ENCODE data around the gene GRWD1. TPM values are rescaled to one million over a fixed set of nuclear protein-coding genes. Genes with fewer than 3 reads are reported as not detected.
A peak's percentile ranks its signal among the peaks of the same experiment; 100 is the strongest.

GRWD1 gene
- total RNA-seq, 1 donor from 2014 or later = 34.2 TPM

DNA sequence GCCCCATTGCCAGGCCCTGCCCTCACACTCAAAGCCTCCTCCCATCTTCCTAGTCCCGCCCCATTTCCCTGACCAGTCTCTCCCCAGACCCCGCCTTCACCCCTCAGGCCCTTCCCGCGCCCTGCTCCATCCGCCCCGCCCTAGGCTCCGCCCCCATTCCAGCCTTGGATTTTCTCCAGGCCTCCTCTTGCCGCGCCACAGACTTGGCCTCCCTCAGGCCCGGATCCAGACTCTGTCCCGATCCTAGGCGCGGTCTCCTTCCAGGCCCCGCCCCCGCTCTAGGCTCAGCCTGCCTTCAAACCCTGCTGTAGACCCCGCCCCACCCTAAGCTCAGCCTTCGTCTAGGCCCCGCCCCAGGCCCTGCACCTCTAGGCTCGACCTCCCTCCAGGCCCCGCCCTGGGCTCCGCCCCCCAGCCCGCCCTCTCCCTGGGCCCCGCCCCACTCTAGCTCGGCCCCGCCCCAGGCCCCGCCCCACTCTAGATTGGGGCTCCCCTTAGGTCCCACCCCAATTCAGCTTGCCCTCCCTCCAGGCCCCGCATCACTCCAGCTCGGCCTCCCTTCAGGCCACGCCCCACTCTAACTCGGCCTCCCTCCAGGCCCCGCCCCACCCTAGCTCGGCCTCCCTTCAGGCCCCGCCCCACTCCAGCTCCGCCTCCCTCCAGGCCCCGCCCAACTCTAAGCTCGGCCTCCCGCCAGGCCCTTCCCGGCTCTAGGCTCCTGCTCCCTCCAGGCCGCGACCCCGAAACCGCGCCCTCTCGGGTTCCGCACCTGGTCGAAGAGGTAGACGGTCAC, 47.3 kb downstream of the GRWD1 start:
- peak; percentile 80 for DNase-seq (ENCODE audit: extremely low read depth, low read depth, low spot score)

GRCh38 chr19:48493718-48494401, 48.1 kb downstream of the GRWD1 start:
- DNase-seq (ENCODE audit: extremely low read depth, low read depth, low spot score) = no peak

DNA sequence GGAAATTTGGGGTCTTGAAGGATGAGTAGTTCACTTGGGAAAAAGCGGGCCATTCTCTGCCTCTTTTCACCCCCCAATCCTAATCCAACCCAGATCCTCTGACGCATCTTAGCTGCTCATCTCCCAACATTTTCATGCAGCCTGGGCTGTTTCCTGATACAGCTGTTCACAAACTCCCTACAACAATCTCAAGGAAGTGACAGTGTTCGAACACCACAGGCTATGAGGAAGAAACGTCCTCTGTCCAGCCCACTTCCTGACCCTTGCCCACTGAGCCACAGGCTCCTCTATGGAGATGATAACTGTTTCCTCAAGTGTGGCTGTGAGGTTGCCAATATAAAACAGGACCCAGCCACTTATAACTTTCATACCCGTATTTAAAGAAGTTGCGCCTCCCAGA, 49.6 kb downstream of the GRWD1 start:
- no peak for DNase-seq (ENCODE audit: extremely low read depth, low read depth, low spot score)

GRCh38 chr19:48496959-48497727, 51.4 kb downstream of the GRWD1 start:
- DNase-seq (ENCODE audit: extremely low read depth, low read depth, low spot score) = no peak

DNA sequence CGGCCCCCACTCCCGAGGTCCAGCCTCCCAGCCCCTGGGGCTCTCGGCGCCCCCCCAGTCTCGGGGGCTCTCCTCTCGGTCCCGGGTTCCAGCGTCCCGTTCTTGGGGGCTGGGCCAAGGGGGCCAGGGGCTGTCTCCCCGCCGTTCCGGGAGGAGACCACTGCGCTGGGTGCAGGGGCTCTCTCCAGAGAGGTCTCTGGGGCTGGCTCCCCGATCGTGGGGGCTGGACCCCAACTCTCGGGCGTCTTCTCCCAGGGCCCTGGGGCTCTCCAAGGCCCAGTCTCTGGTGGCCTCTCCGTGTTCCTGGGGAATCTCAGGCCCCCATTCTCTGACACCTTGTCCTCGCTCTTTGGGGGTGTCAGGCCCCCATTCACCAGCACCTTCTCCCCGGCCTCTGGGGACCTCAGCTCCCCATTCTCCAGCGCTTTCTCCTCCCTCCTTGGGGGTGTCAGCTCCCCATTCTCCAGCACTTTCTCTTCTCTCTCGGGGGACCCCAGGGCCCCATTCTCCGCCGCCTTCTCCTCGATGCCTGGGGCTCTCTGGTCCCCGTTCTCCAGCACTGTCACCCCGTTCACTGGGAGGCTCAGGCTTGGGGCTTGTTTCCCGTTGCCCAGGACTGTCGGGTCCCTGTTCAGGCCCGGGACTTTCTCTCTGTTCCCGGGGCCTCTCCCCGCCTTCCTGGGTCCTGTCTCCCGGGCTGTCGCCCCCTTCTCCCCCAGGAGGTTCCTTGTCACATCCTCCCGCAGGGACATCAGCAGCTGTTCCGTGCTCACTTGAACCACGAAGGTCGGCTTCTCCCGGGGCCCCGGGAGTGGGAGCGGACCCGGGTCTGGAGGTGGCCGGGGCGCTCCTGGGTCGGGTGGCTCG, 52.2 kb downstream of the GRWD1 start:
- no peak for DNase-seq (ENCODE audit: extremely low read depth, low read depth, low spot score)

- DNase-seq (ENCODE audit: extremely low read depth, low read depth, low spot score) = no peak
Observed at GRCh38 chr19:48498595-48499311, 53.0 kb downstream of the GRWD1 start.

DNA sequence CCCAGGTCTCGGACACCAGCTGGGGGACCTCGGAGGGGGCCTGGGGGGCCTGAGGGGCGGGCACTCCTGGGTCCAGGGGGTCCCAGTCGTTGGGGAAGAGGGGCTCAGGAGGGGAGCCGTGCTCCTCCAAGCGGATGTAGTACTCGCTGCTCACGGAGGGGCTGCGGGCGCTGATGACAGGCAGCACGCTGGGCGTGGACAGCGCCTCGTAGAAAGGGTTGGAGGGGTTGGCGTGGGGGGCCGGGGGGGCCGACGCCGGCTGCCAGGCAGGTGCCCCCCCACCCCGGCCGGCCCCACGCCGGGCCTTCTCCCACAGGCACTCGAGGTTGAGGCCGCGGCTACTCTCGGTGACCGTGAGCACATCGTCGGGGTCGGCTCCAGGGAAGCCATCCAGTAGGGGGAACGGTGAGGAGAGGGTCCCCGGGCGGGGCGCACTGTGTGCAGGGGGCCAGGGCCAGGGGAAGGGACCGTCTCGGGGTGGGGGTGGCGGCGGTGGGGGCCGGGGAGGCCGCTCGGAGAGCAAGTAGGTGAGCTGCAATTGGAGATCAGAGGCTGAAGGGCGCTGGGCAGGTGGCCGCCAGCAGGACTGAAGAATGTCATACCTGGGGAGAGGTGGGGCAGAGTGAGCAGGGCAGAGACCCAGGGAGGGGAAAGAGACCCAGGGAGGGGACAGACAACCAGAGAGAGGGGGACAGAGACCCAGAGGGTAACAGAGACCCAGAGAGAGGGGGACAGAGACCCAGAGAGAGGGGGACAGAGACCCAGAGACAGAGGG, 53.7 kb downstream of the GRWD1 start:
- DNase-seq (ENCODE audit: extremely low read depth, low read depth, low spot score) = no peak

DNA sequence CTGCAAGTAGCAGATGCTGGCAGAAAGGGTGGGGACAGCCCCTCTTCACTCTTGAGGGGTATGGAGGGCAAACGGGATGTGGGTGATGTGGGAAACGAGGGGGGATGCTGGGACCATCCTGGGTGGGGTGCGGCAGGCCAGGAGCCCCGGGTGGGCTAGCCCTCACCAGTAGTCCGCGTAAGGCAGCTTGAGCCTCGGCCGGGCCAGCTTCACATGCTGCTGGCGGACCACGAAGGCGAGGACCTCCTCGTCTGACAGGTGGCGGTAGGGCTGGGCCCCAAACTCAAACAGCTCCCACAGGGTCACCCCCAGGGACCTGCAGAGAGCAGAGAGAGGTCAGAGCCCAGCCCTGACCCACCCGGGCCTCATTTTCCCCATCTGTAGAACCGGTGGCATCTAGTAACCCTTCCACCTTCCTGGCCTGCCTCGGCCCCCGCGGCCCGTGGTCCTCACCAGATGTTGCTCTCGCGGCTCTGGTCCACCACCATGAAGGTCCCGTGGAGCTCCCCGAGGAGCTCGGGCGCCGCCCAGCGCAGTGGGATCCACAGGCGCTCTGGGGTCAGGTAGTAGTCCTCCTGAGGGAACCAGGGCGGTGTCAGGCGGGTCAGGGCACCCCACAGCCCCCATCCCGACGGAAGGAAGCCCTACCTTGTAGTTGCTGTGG, 55.2 kb downstream of the GRWD1 start:
- no peak for DNase-seq (ENCODE audit: extremely low read depth, low read depth, low spot score)

- no peak for DNase-seq (ENCODE audit: extremely low read depth, low read depth, low spot score)
Observed at GRCh38 chr19:48501494-48502349, 55.9 kb downstream of the GRWD1 start.

DNA sequence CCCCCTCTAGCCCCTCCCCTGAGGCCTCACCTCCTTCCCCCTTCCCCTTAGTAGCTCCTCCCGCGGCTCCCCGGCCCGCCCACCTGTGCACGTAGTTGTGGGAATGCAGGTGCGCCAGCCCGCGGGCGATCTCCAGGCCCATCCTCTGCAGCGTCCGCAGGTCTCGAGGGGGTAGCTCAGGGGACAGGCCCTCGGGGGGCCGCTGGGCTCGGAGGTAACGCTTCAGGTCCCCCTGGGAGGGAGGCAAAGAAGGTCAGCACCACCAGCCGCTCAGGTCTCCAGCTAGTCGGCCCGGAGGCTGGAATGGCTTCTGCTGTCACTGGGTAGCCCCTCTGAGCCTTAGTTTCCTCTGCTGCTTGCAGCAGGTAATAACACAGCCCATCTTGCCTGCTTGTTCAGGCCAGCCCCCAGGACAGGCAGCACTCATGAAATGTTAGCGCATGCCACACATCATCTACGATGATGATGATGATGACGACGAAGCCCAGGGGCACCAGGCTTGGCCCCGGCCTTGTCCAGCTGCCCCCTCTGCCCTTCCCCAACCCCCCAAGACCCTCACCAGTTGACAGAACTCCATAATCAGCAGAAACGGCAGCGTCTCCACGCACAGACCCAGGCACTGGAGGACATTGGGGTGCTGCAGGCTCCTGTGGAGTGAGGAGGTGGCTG, 56.7 kb downstream of the GRWD1 start:
- no peak for DNase-seq (ENCODE audit: extremely low read depth, low read depth, low spot score)

- DNase-seq (ENCODE audit: extremely low read depth, low read depth, low spot score) = no peak
Observed at GRCh38 chr19:48506138-48506733, 60.5 kb downstream of the GRWD1 start.

Other genes with a start within 250 kb of the GRWD1 start
- gene CARD8, start 190.1 kb upstream of the GRWD1 start, total RNA-seq = 78.5 and 116 TPM in 2 replicates
- gene ZNF114, start 175.9 kb upstream of the GRWD1 start, total RNA-seq = 0.23 and 1.2 TPM in 2 replicates
- 37.7 and 44.7 TPM in 2 replicates for gene EMP3, start 120.4 kb upstream of the GRWD1 start, total RNA-seq
- gene TMEM143, start 82.0 kb upstream of the GRWD1 start, total RNA-seq = 5.1 and 6.8 TPM in 2 replicates
- not detected in 2 replicates for gene SYNGR4, start 81.6 kb upstream of the GRWD1 start, total RNA-seq
- 174 and 177 TPM in 2 replicates for gene KDELR1, start 54.4 kb upstream of the GRWD1 start, total RNA-seq
- gene GRIN2D, start 52.3 kb upstream of the GRWD1 start, total RNA-seq = 0.53 and 0.76 TPM in 2 replicates
- gene KCNJ14, start 9.6 kb downstream of the GRWD1 start, total RNA-seq = 0.73 and 1.2 TPM in 2 replicates
- gene CYTH2, start 23.4 kb downstream of the GRWD1 start, total RNA-seq = 78.1 and 91.0 TPM in 2 replicates
- not detected in 2 replicates for gene LMTK3, start 65.9 kb downstream of the GRWD1 start, total RNA-seq
- 0.19 TPM in 1 of 2 replicates, not detected in the other for gene SULT2B1, start 106.2 kb downstream of the GRWD1 start, total RNA-seq
- not detected in 2 replicates for gene SPACA4, start 160.8 kb downstream of the GRWD1 start, total RNA-seq
- not detected in 2 replicates for gene FAM83E, start 169.1 kb downstream of the GRWD1 start, total RNA-seq
- gene RPL18, start 173.2 kb downstream of the GRWD1 start, total RNA-seq = 1,686 and 2,007 TPM in 2 replicates
- gene SPHK2, start 173.5 kb downstream of the GRWD1 start, total RNA-seq = 8.9 and 21.2 TPM in 2 replicates
- gene DBP, start 191.4 kb downstream of the GRWD1 start, total RNA-seq = 2.9 and 4.1 TPM in 2 replicates
- 2.6 and 3.2 TPM in 2 replicates for gene CA11, start 200.2 kb downstream of the GRWD1 start, total RNA-seq
- 1.4 and 1.8 TPM in 2 replicates for gene NTN5, start 227.0 kb downstream of the GRWD1 start, total RNA-seq
- not detected in 2 replicates for gene FUT2, start 250.0 kb downstream of the GRWD1 start, total RNA-seq

Measured in glomerular endothelial cell (primary cell).